OCI-LY1 (cell line): Measurements from ENCODE around the gene C1QTNF3.

Experiments
- H2AFZ ChIP-seq: fragments of 200-600 bp; sonication (generic), shearing (Covaris generic); 2 replicates; pipeline ENCODE4 v1.6.0; 2014; ENCODE audit warnings: antibody characterized with exemption, mild to moderate bottlenecking, low read length
- H3F3A ChIP-seq: fragments of 200-600 bp; sonication (generic), shearing (Covaris generic); 2 replicates; pipeline ENCODE4 v1.6.0; 2014; ENCODE audit warnings: mild to moderate bottlenecking, antibody characterized with exemption, low read length, moderate library complexity; ENCODE audit not compliant: insufficient read depth
- H3K27ac ChIP-seq: fragments of 200-600 bp; sonication (generic); 2 replicates; pipeline ENCODE4 v1.5.1; 2014; ENCODE audit warnings: low read length, mixed run types, mild to moderate bottlenecking, low read depth; ENCODE audit not compliant: poor library complexity, severe bottlenecking
- H3K27me3 ChIP-seq: fragments of 200-600 bp; sonication (generic); 2 replicates; pipeline ENCODE4 v1.6.0; 2014; ENCODE audit warnings: antibody characterized with exemption, mild to moderate bottlenecking, low read length, moderate library complexity; ENCODE audit not compliant: insufficient read depth
- H3K36me3 ChIP-seq: fragments of 200-600 bp; sonication (generic); 2 replicates; pipeline ENCODE4 v1.6.1; 2014; ENCODE audit warnings: mild to moderate bottlenecking, antibody characterized with exemption, low read length, moderate library complexity, mixed read lengths; ENCODE audit not compliant: insufficient read depth
- H3K4me1 ChIP-seq: fragments of 200-600 bp; sonication (generic); 2 replicates; pipeline ENCODE4 v1.5.1; 2014; ENCODE audit warnings: mild to moderate bottlenecking, low read length, moderate library complexity; ENCODE audit not compliant: insufficient read depth, severe bottlenecking
- H3K4me2 ChIP-seq: fragments of 200-600 bp; sonication (generic), shearing (Covaris generic); 2 replicates; pipeline ENCODE4 v1.6.1; 2014; ENCODE audit warnings: low read length
- H3K4me3 ChIP-seq: fragments of 200-600 bp; sonication (generic); 2 replicates; pipeline ENCODE4 v1.5.1; 2014; ENCODE audit warnings: low read length, low read depth, mild to moderate bottlenecking, mixed read lengths; ENCODE audit not compliant: poor library complexity, severe bottlenecking
- H3K79me2 ChIP-seq: fragments of 200-600 bp; shearing (Covaris generic); 2 replicates; pipeline ENCODE4 v1.6.1; 2016; ENCODE audit warnings: mixed run types, low read length, mixed read lengths; ENCODE audit not compliant: insufficient read depth
- H3K9ac ChIP-seq: fragments of 200-600 bp; sonication (generic), shearing (Covaris generic); 2 replicates; pipeline ENCODE4 v1.6.1; 2014; ENCODE audit warnings: mild to moderate bottlenecking, low read length, mixed read lengths
- H3K9me2 ChIP-seq: fragments of 200-600 bp; sonication (generic), shearing (Covaris generic); 2 replicates; pipeline ENCODE4 v1.6.1; 2014; ENCODE audit warnings: low read depth, mild to moderate bottlenecking, low read length, mixed read lengths
- H3K9me3 ChIP-seq: fragments of 200-600 bp; shearing (Covaris generic); 2 replicates; pipeline ENCODE4 v1.6.1; 2014; ENCODE audit warnings: low read length, mixed read lengths
- H4K20me1 ChIP-seq: fragments of 200-600 bp; sonication (generic), shearing (Covaris generic); 2 replicates; pipeline ENCODE4 v1.6.0; 2016; ENCODE audit warnings: mild to moderate bottlenecking, low read length; ENCODE audit not compliant: insufficient read depth
- CTCF ChIP-seq: fragments of 200-600 bp; sonication (generic), shearing (Covaris generic); IDR thresholded peaks from 2 replicates; pipeline ENCODE4 v1.5.1; 2017; ENCODE audit warnings: mild to moderate bottlenecking, antibody characterized with exemption, low read length, moderate library complexity, mixed read lengths
- EZH2 ChIP-seq: fragments of 200-600 bp; sonication (generic), shearing (Covaris generic); IDR thresholded peaks from 2 replicates; pipeline ENCODE4 v1.8.0; 2017; ENCODE audit warnings: borderline replicate concordance, mixed run types, mild to moderate bottlenecking, antibody characterized with exemption, low read length, moderate library complexity, mixed read lengths

Gene C1QTNF3

DNA sequence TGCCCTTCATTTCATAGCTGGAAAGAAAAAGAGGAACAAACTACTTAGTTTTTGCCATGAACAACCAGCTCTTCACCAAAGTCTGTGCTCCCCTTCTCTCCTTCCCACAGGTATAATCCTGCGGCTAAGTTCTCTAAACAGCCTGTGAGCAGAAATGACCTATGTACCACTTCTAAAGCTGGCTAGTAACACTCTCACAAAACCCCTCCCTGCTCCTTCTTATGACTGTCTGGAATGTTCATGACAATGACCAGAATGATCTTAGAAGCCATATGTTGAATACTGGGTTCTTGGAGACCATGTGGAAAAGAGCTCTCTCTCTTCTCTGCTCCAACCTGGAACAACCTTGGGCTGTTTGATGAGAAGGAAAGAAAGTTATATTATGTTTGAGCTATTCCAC, 22.3 kb downstream of the C1QTNF3 start:
- Histone ChIP-seq H4K20me1 (no peaks in the 10 kb centered on the region), H3K36me3 (no peaks in the 10 kb centered on the region), H3K9me2 (no peaks in the 10 kb centered on the region), H3F3A (no peaks in the 10 kb centered on the region), H3K9ac (no peak overlapping the region), H3K79me2 (no peaks in the 10 kb centered on the region), H3K4me2 (no peak overlapping the region), H3K4me3 (no peak overlapping the region), H2AFZ (no peak overlapping the region), H3K4me1 (no peaks in the 10 kb centered on the region), H3K27me3 (no peaks in the 10 kb centered on the region), H3K27ac (no peak overlapping the region), H3K9me3 (no peaks in the 10 kb centered on the region)
- TF ChIP-seq CTCF (no peak), EZH2 (no peak)

GRCh38 chr5:34017254-34017653, 25.8 kb downstream of the C1QTNF3 start:
- H3K4me1 ChIP-seq: no peaks in the 10 kb centered on the region
- no peaks in the 10 kb centered on the region for H3K36me3 ChIP-seq
- no peak overlapping the region for H3K4me3 ChIP-seq
- no peaks in the 10 kb centered on the region for H3K79me2 ChIP-seq
- no peaks in the 10 kb centered on the region for H4K20me1 ChIP-seq
- H3K9ac ChIP-seq: no peak overlapping the region
- H2AFZ ChIP-seq: no peak overlapping the region
- no peaks in the 10 kb centered on the region for H3F3A ChIP-seq
- H3K27ac ChIP-seq: no peak overlapping the region
- H3K4me2 ChIP-seq: no peak overlapping the region
- no peaks in the 10 kb centered on the region for H3K9me2 ChIP-seq
- H3K27me3 ChIP-seq: no peaks in the 10 kb centered on the region
- TF ChIP-seq CTCF (no peak), EZH2 (no peak)
- no peaks in the 10 kb centered on the region for H3K9me3 ChIP-seq

DNA sequence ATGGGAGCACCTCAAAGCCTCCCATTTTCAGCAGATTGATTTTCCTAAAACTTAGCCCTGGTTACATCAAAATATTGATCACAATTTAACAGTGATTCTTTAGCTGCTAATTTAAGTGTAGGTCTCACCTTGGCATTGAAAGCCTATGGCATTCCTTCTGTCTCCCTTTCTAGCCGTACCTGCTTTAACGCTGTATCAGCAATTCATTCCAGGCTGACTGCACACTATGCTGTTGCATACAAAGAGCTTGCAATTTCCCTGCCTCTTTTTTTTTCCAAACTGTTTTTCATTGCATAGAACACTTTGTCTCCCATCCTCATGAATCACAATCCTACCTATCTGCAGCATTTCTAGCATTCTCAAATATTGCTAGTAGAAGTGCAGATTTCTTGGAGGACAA, 26.3 kb downstream of the C1QTNF3 start:
- Histone ChIP-seq H3K4me1 (no peaks in the 10 kb centered on the region), H3K9me3 (no peaks in the 10 kb centered on the region), H3F3A (no peaks in the 10 kb centered on the region), H3K36me3 (no peaks in the 10 kb centered on the region), H2AFZ (no peak overlapping the region), H3K9me2 (no peaks in the 10 kb centered on the region), H3K4me3 (no peak overlapping the region), H3K27me3 (no peaks in the 10 kb centered on the region), H3K9ac (no peak overlapping the region), H3K4me2 (no peak overlapping the region), H3K79me2 (no peaks in the 10 kb centered on the region), H4K20me1 (no peaks in the 10 kb centered on the region), H3K27ac (no peak overlapping the region)
- TF ChIP-seq CTCF: no peak
- no peak for TF ChIP-seq EZH2
